Measurements from ENCODE around the gene PAK3.

PAK3 gene

DNA sequence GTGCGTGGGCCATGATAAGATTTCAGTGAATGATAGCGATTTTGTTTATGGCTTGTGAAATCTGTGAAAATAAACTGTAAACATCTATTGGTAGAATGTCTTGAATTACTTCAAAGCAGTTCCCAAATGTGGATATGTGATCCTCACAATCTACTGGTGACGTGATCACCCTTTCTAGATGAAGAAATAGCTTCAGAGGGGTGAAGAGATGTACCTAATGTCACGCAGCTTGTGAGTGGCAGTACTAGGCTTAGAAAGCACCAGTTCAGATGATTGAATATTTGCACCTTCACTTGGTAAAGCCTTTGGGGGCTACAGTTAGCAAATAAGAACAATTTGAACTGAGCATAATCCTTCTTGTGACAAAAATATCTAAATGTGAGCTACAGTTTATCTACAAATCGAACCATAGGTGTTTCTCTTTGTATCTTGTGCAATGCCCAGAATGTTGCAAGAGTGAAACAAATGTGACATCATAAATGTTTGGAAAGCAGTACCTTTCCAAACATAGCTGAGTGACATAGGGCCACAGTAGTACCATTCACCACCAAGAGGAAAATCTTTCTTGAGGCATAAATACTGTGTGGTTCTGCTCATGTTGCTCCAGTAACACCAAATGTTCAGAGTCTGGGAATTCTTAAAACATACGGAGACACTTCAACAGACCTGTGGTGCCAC lies 14.2 kb downstream of the PAK3 start:
- no peak for DNase-seq (ENCODE audit: low read depth)
- TF ChIP-seq, protein P1, sequence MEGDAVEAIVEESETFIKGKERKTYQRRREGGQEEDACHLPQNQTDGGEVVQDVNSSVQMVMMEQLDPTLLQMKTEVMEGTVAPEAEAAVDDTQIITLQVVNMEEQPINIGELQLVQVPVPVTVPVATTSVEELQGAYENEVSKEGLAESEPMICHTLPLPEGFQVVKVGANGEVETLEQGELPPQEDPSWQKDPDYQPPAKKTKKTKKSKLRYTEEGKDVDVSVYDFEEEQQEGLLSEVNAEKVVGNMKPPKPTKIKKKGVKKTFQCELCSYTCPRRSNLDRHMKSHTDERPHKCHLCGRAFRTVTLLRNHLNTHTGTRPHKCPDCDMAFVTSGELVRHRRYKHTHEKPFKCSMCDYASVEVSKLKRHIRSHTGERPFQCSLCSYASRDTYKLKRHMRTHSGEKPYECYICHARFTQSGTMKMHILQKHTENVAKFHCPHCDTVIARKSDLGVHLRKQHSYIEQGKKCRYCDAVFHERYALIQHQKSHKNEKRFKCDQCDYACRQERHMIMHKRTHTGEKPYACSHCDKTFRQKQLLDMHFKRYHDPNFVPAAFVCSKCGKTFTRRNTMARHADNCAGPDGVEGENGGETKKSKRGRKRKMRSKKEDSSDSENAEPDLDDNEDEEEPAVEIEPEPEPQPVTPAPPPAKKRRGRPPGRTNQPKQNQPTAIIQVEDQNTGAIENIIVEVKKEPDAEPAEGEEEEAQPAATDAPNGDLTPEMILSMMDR (conservative IDR thresholded peaks at IDR 0.05; ENCODE audit: low read length): no peak
- H3K4me3 ChIP-seq (ENCODE audit: low read length): no peak overlapping the region

GRCh38 chrX:111114806-111115205 lies 18.8 kb downstream of the PAK3 start:
- no peak for DNase-seq (ENCODE audit: low read depth)
- TF ChIP-seq, protein P1 (conservative IDR thresholded peaks at IDR 0.05; ENCODE audit: low read length): no peak
- H3K4me3 ChIP-seq (ENCODE audit: low read length): no peak overlapping the region

DNA sequence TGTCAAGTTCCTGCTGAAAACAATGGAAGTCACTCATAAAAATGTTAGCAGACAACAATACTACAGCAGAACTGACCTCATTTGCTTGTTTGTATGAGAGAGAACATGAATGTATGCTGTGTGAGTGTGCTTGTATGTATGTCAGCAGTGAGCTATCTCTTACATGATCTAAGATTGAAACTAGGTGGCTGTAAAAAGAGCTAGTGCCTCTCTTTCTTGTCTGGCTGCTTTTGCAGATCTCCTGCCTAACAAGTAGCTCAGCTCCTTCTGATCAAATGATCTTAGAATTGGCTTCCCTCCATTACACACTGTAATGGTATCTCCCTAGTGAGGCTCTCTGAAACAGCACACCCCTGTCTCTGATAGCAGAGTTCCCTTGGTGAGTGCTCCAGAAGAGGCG lies 20.7 kb downstream of the PAK3 start:
- no peak overlapping the region for H3K4me3 ChIP-seq (ENCODE audit: low read length)
- TF ChIP-seq, protein P1 (conservative IDR thresholded peaks at IDR 0.05; ENCODE audit: low read length): no peak
- DNase-seq (ENCODE audit: low read depth): no peak

DNA sequence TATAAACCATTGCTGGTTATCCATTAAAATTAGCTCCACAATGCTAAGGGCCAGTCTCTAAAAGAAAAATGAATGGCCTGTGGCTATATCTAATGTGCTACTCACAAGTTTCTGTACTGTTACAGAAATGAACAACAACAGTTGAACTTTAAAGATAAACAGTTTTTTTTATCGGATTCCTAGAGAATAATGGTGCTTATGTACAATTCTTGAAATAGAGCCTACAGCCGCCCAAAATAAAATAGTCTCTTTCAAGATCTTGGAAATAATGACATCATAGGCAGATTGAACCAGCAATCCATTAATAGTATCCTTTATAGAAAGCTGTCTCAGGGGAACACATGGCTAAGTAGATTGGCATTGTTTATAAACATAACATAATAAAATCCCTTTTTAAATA lies 23.4 kb downstream of the PAK3 start:
- no peak for DNase-seq (ENCODE audit: low read depth)
- TF ChIP-seq, protein P1 (conservative IDR thresholded peaks at IDR 0.05; ENCODE audit: low read length): no peak
- no peak overlapping the region for H3K4me3 ChIP-seq (ENCODE audit: low read length)

DNA sequence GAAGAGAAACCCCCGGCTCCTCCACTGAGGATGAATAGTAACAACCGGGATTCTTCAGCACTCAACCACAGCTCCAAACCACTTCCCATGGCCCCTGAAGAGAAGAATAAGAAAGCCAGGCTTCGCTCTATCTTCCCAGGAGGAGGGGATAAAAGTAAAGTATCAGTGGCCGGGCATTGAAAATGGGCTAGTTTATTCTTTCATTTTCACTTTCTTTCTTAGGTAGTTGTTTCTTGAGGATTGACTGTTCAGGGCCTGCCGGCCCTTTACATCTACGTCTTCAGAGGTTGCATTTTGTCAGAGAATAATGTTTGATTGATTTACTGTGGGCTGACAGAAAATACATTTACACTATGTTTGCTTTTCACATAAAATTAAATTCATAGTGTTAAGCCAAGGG lies 27.1 kb downstream of the PAK3 start:
- TF ChIP-seq, protein P1 (conservative IDR thresholded peaks at IDR 0.05; ENCODE audit: low read length): no peak
- H3K4me3 ChIP-seq (ENCODE audit: low read length): no peak overlapping the region
- no peak for DNase-seq (ENCODE audit: low read depth)

DNA sequence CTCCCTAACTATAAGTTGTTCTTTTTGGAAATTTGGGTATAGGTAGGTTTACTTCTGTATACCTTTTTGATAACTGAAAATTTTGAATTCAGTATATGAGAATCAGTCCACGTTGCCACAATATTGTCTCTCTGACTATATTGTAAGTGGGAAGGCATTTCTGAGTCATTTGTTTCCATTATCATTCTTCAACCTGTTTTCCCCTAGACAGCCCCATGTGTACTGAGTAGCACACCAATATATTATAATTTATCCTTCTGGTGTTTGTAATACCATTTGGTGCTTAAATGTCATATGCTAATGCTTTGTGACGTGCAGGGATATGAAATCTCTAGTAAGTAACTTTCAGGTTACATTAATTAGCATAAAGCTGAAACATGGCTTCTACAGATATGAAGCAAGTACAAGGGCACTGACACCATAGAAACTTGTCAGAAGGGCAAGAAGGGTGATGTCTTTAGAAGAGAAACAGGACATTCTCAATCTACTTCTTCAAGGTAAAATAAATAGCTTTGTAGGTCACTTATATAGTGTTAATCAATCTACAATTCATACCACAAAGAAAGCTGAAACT lies 27.7 kb downstream of the PAK3 start:
- H3K4me3 ChIP-seq (ENCODE audit: low read length): no peak overlapping the region

DNA sequence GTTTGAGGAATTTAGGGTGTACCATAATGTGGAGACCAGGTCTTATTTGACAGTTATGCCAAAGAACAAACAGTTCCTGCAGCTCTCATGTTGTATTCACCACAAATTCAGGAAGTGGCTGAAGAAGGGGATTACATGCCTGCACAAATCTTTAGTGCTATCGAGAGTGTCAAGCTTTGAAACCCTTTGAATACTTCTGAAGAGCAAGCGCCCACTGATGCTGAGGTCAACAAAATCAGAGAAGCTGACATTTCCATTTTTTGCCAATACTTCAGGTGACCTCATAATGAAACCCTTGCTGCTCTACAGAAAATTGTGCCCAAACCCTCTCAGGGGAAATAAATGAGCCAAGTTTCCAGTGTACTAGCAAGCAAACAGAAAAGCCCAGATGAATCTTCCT lies 28.4 kb downstream of the PAK3 start:
- H3K4me3 ChIP-seq (ENCODE audit: low read length): no peak overlapping the region
- DNase-seq (ENCODE audit: low read depth): no peak
- TF ChIP-seq, protein P1 (conservative IDR thresholded peaks at IDR 0.05; ENCODE audit: low read length): no peak

More for the DNA sequence above, 27.7 kb downstream of the PAK3 start:
- no peak for DNase-seq (ENCODE audit: low read depth)
- TF ChIP-seq, protein P1 (conservative IDR thresholded peaks at IDR 0.05; ENCODE audit: low read length): no peak

Data from AG10803 (cell line).